ENCODE data around the gene REG4.

REG4 gene

GRCh38 chr1:119815361-119815760, 4.1 kb upstream of the REG4 start:
- no peak for TF ChIP-seq GATA2 (IDR thresholded peaks at IDR 0.05; ENCODE audit: low read depth, low read length)
- no peak for TF ChIP-seq GATA3 (IDR thresholded peaks at IDR 0.05; ENCODE audit: low read depth, low read length)

DNA sequence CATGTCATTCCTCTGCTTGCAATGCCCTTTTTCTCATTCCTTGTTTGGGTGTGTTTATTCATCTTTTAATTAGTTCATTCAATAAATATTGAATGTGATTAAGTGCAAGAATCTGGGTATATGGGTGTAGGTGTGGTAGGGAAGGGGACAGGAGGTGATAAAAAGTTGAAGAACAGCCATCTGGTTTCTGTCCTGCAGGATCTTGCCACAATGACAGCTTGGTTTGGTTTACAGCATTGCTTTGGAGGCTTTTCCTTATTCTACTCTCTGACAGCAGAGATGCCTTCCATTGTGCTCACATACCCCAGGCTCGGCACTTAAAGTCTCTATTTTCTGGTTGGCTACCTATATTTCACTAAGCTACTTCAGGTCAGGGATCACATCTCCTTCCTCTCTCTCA, 3.0 kb upstream of the REG4 start:
- TF ChIP-seq GATA3 (IDR thresholded peaks at IDR 0.05; ENCODE audit: low read depth, low read length), result no peak
- no peak for TF ChIP-seq GATA2 (IDR thresholded peaks at IDR 0.05; ENCODE audit: low read depth, low read length)

DNA sequence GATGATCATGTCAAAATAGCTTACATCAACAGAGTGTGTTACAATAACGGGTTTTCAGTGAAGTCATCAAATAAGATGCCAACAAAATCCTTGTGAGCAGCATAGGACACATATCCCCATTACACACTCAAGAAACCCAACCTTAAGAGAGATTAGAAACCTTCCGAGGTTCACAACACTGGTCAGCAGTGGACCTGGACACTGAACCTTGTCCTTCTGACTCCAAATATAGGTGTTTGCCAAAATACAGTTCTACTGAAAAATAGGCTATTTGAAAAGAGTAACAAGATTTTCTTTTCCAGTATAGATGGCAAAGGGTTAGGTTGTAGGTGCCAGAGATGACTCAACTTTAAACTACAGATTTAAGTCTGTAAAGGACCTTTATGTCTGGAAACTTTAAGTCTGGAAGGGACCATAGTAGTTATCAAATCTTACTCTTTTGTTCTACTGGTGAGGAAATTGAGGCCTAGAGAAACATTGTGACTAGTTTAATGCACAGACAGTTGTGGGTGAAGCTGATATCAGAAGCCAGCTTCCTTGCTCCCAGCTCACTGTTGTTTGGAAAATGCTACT, 811 bp upstream of the REG4 start:
- TF ChIP-seq GATA3 (IDR thresholded peaks at IDR 0.05; ENCODE audit: low read depth, low read length), result no peak
- TF ChIP-seq GATA2 (IDR thresholded peaks at IDR 0.05; ENCODE audit: low read depth, low read length), result no peak

GRCh38 chr1:119808972-119809550, 2.2 kb downstream of the REG4 start:
- TF ChIP-seq GATA2 (IDR thresholded peaks at IDR 0.05; ENCODE audit: low read depth, low read length) (no peak), GATA3 (IDR thresholded peaks at IDR 0.05; ENCODE audit: low read depth, low read length) (no peak)

- TF ChIP-seq GATA3 (IDR thresholded peaks at IDR 0.05; ENCODE audit: low read depth, low read length) (no peak), GATA2 (IDR thresholded peaks at IDR 0.05; ENCODE audit: low read depth, low read length) (no peak)
Measured at GRCh38 chr1:119808491-119808890, 2.8 kb downstream of the REG4 start.

- no peak for TF ChIP-seq GATA2 (IDR thresholded peaks at IDR 0.05; ENCODE audit: low read depth, low read length)
- TF ChIP-seq GATA3 (IDR thresholded peaks at IDR 0.05; ENCODE audit: low read depth, low read length), result no peak
Measured at GRCh38 chr1:119806489-119806888, 4.8 kb downstream of the REG4 start.

DNA sequence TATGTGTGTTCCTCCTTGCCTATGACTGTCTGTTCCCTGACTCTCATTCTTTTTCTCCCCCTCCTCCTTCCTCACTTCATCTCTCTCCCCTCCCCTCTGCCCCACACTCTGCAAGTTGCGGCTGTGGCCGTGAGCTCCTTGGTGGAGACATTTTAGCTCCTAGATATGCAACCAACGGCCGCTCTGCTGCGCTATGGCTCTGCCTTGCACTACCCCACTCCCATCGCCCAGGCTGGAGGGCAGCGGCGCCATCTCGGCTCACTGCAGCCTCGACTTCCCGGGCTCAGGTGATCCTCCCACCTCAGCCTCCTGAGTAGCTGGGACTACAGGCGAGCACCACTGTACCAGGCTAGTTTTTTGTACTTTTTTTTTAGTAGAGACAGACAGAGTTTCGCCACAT, 5.5 kb downstream of the REG4 start:
- no peak for TF ChIP-seq GATA3 (IDR thresholded peaks at IDR 0.05; ENCODE audit: low read depth, low read length)
- no peak for TF ChIP-seq GATA2 (IDR thresholded peaks at IDR 0.05; ENCODE audit: low read depth, low read length)

GRCh38 chr1:119805247-119805646, 6.0 kb downstream of the REG4 start:
- no peak for TF ChIP-seq GATA2 (IDR thresholded peaks at IDR 0.05; ENCODE audit: low read depth, low read length)
- no peak for TF ChIP-seq GATA3 (IDR thresholded peaks at IDR 0.05; ENCODE audit: low read depth, low read length)

GRCh38 chr1:119799599-119800177, 11.6 kb downstream of the REG4 start:
- no peak for TF ChIP-seq GATA3 (IDR thresholded peaks at IDR 0.05; ENCODE audit: low read depth, low read length)
- no peak for TF ChIP-seq GATA2 (IDR thresholded peaks at IDR 0.05; ENCODE audit: low read depth, low read length)

DNA sequence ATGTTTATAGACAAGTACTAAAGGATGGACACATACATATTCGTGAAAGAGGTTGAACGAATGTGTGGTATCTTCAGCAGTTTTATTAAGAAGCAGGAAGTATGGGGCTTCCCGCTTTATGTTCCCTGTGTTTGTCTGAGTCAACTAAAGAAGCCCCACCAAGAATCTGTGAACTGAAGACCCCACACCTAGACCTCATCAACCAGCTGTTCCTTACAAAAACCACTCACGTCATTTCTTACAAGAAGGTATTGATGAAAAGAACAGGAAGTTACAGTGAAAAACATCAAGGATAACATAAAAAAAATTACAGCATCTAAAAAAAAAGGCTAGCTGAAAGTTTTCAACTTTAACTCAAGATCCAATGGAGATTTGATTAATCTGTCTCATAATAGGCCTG, 12.3 kb downstream of the REG4 start:
- TF ChIP-seq GATA3 (IDR thresholded peaks at IDR 0.05; ENCODE audit: low read depth, low read length), result no peak
- TF ChIP-seq GATA2 (IDR thresholded peaks at IDR 0.05; ENCODE audit: low read depth, low read length), result no peak

DNA sequence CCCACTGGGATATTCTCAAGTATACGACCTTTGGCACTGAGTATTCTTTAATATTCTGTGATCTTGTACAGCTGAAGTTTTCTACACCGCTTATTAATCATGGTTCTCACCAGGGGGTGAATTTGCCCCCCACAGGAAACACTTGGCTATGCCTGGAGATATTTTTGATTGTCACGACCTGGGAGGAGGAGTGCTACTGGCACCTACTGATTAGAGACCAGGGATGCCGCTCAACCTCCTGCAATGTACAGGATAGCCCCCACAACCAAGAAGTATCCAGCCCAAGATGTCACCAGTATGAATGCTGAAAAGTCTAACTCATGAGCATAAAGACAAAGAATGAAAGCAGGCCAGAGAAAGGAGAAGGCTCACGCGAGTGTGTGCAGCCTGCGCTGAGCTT, 13.7 kb downstream of the REG4 start:
- TF ChIP-seq GATA3 (IDR thresholded peaks at IDR 0.05; ENCODE audit: low read depth, low read length), result no peak

- TF ChIP-seq GATA3 (IDR thresholded peaks at IDR 0.05; ENCODE audit: low read depth, low read length) (no peak), GATA2 (IDR thresholded peaks at IDR 0.05; ENCODE audit: low read depth, low read length) (no peak)
Measured at GRCh38 chr1:119797162-119797561, 14.1 kb downstream of the REG4 start.

GRCh38 chr1:119795261-119796200, 15.7 kb downstream of the REG4 start:
- TF ChIP-seq GATA2 (IDR thresholded peaks at IDR 0.05; ENCODE audit: low read depth, low read length) (no peak), GATA3 (IDR thresholded peaks at IDR 0.05; ENCODE audit: low read depth, low read length) (no peak)

DNA sequence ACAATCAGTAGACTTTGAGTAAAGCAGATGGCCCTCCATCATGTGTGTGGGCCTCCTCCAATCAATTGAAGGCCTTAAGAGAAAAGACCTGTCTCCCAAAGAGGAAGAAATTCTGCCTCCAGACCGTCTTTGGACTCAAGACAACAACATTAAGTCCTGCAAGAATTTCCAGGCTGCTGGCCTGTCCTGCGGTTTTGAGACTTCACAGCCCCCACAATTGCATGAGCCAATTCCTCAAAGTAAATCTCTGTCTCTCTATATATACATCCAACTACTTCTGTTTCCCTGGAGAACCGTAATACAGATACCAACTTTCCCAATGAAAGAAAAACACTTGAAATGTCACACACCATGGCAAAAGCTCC, 16.4 kb downstream of the REG4 start:
- no peak for TF ChIP-seq GATA3 (IDR thresholded peaks at IDR 0.05; ENCODE audit: low read depth, low read length)
- TF ChIP-seq GATA2 (IDR thresholded peaks at IDR 0.05; ENCODE audit: low read depth, low read length), result no peak
